Spleen (tissue), 11 donors: ENCODE results near the gene NELFCD. TPM values are rescaled to one million over a fixed set of nuclear protein-coding genes. Genes with fewer than 3 reads are reported as not detected.

Source experiments
- DNase-seq: peaks from one replicate; pipeline ENCODE4 v3.0.0-alpha.2; 2020
- H3K27ac ChIP-seq, 8 donors: fragments of 200-600 bp; sonication (generic) in 7 of 8; 1 replicate in 4 of 8; 2 replicates in 4 of 8; pipeline versions ENCODE4 v1.5.0 to v1.8.0; 2016 to 2021; ENCODE audit warnings: inconsistent platforms in 4 of 8, mild to moderate bottlenecking in 4 of 8, moderate library complexity in 1 of 8
- H3K27me3 ChIP-seq, 7 donors: fragments of 200-600 bp; sonication (generic) in 6 of 7; replicated peaks in 1 of 7; 1 replicate in 4 of 7; 2 replicates in 3 of 7; pipeline versions ENCODE4 v1.5.0 to v1.8.0; 2016 to 2021; ENCODE audit warnings: inconsistent platforms in 3 of 7, mild to moderate bottlenecking in 1 of 7
- H3K36me3 ChIP-seq, 6 donors: fragments of 200-600 bp; sonication (generic) in 5 of 6; 1 replicate in 4 of 6; 2 replicates in 2 of 6; pipeline versions ENCODE4 v1.5.0 to v1.8.0; 2016 to 2021; ENCODE audit warnings: inconsistent platforms in 2 of 6
- H3K4me1 ChIP-seq, 6 donors: fragments of 200-600 bp; sonication (generic) in 5 of 6; 1 replicate in 3 of 6; 2 replicates in 3 of 6; pipeline versions ENCODE4 v1.5.0 to v1.8.0; 2016 to 2021; ENCODE audit warnings: inconsistent platforms in 3 of 6
- H3K4me3 ChIP-seq, 8 donors: fragments of 200-600 bp; sonication (generic) in 7 of 8; 1 replicate in 4 of 8; 2 replicates in 4 of 8; pipeline versions ENCODE4 v1.5.0 to v1.8.0; 2016 to 2021; ENCODE audit warnings: inconsistent platforms in 4 of 8, mild to moderate bottlenecking in 4 of 8, moderate library complexity in 2 of 8
- H3K9me3 ChIP-seq, 8 donors: fragments of 200-600 bp; sonication (generic) in 7 of 8; 1 replicate in 4 of 8; 2 replicates in 4 of 8; pipeline versions ENCODE4 v1.5.0 to v1.8.0; 2016 to 2021; ENCODE audit warnings: inconsistent platforms in 4 of 8
- POLR2A ChIP-seq, 3 donors: fragments of 450-650 bp; IDR thresholded peaks; one replicate each; pipeline ENCODE4 v1.5.1; 2017; ENCODE audit warnings: antibody characterized with exemption in 3 of 3, mild to moderate bottlenecking in 1 of 3
- POLR2AphosphoS5 ChIP-seq, 3 donors: sonication (generic); formaldehyde crosslinking; IDR thresholded peaks; one replicate each; pipeline ENCODE4 v1.5.1; 2017; ENCODE audit warnings: antibody characterized with exemption in 3 of 3
- WGBS, 5 donors: extraction: QIAGEN DNeasy Blood & Tissue Kit in 3 of 5; methylation state at CpG; one replicate each; pipeline versions ENCODE4 v1.1.5 to v1.1.7; 2013 to 2018; 5-methylcytosine and 5-hydroxymethylcytosine counted together
- intact Hi-C: fragments of 100-400 bp; cut with DNase I; formaldehyde crosslinking; loops from one replicate; pipeline ENCODE4 v1.15.0; 2023; ENCODE audit warnings: low total_unique reads
- polyA plus RNA-seq, 3 donors: library from polyadenylated mRNA; stranded (reverse); fragments of 200-250 nt; gene quantifications; one replicate each; pipeline ENCODE4 v1.2.1, GENCODE V29; 2013
- total RNA-seq, 7 donors: library from RNA; depleted of rRNA in 3 of 7; stranded (reverse); fragments of >200 nt in 3 of 7; fragmentation: NEBNext Ultra II Directional in 4 of 7; extraction: Animal tissue kit (Norgen Biotek cat#: 25700) in 4 of 7; gene quantifications; one replicate each; pipeline versions ENCODE4 v1.1.0 to v1.2.1, GENCODE V29; 2016 to 2021
- TF ChIP-seq, protein P1 (sequence below), 11 experiments: fragments of 200-600 bp in 7 of 11; fragments of 450-650 bp in 4 of 11; sonication (generic) in 4 of 11; IDR thresholded peaks in 8 of 11; conservative IDR thresholded peaks in 3 of 11; 1 replicate in 7 of 11; 2 replicates in 4 of 11; pipeline versions ENCODE4 v1.4.0 to v1.8.0; 2016 to 2021; ENCODE audit warnings: antibody characterized with exemption in 11 of 11, inconsistent platforms in 4 of 11, mild to moderate bottlenecking in 1 of 11
- donor health status: healthy with polysubstance abuse.
- donor health status: DM: no; HTN: no; CAD: no; lungs with moderate emphysema.
- donor health status: DM: no; HTN: no; CAD: no.
- donor health status: Bipolar disorder and iron deficiency.
- donor health status: healthy.
- donor health status: DM: no; HTN: no; CAD: no.
- donor health status: DM: yes; HTN: yes; CAD: no.

Gene NELFCD
- total and polyA plus RNA-seq, 10 donors = 38.4 to 78.3 (median 58.6) TPM

GRCh38 chr20:59028812-59029211, 47.8 kb downstream of the NELFCD start:
- TF ChIP-seq POLR2AphosphoS5 (IDR thresholded peaks at IDR 0.05) = no peak
- Histone ChIP-seq H3K4me3 (peak overlapping the region in 2 of 8 donors; percentile 10 to 87), H3K27ac (no peak overlapping the region), H3K9me3 (no peaks in the 10 kb centered on the region), H3K36me3 (peaks cover 0 to 70% (median 53%) of the 10 kb centered on the region in 6 donors), H3K4me1 (peaks cover 31 to 86% (median 65%) of the 10 kb centered on the region in 6 donors), H3K27me3 (no peaks in the 10 kb centered on the region)
- WGBS, 5 donors = 57 to 74% (median 64%) methylated on average over 2 of the region's 2 CpGs
- intact Hi-C loops = no loop called here
- DNase-seq = no peak

DNA sequence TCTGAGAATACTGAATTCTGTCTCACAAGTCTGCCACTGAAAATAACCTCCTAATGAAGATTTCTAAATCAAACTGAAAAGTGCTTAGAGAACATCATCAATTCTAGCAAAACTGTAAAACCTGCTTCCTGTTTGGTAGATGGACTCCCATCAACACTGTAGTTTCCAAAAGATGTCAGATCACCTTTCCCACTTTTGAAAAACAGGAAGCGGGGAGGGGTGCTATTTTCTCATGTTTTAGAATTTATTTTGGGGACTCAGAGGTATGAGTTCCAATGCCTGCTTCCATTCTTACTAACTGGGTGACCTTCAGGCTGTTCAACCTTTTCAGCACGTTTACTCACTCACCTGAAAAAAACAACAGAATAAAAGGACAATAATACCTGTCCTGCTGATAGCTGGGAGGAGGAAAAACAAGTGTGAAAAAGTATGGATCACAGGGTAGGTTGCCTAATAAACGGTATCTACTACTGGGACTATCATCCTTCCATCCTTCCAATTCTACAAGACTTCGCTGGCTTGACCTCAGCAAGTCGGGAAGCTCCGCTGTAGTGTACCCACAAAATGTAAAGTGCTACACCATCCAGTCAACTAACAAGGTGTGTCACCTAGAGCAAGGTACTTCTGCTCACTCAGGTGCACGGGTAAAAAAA, 50.0 kb downstream of the NELFCD start:
- no peaks in the 10 kb centered on the region for H3K27me3 ChIP-seq
- no peaks in the 10 kb centered on the region for H3K9me3 ChIP-seq
- peak overlapping the region in 7 of 8 donors; percentile 89 to 96 (median 91) for H3K27ac ChIP-seq
- whole genome bisulfite sequencing, 5 donors = 61 to 73% (median 64%) methylated on average over 7 of the region's 7 CpGs
- no peak for TF ChIP-seq POLR2AphosphoS5 (IDR thresholded peaks at IDR 0.05)
- no peak for TF ChIP-seq POLR2A (IDR thresholded peaks at IDR 0.05)
- TF ChIP-seq, protein P1, sequence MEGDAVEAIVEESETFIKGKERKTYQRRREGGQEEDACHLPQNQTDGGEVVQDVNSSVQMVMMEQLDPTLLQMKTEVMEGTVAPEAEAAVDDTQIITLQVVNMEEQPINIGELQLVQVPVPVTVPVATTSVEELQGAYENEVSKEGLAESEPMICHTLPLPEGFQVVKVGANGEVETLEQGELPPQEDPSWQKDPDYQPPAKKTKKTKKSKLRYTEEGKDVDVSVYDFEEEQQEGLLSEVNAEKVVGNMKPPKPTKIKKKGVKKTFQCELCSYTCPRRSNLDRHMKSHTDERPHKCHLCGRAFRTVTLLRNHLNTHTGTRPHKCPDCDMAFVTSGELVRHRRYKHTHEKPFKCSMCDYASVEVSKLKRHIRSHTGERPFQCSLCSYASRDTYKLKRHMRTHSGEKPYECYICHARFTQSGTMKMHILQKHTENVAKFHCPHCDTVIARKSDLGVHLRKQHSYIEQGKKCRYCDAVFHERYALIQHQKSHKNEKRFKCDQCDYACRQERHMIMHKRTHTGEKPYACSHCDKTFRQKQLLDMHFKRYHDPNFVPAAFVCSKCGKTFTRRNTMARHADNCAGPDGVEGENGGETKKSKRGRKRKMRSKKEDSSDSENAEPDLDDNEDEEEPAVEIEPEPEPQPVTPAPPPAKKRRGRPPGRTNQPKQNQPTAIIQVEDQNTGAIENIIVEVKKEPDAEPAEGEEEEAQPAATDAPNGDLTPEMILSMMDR (IDR thresholded peaks at IDR 0.05 in 8 of 11, conservative IDR thresholded peaks at IDR 0.05 in 3 of 11) = no peak
- no peak for DNase-seq
- intact Hi-C loops = loop anchor here (10.0 kb wide), 1 partner anchor 46 kb away; the partner anchor contains the start of gene NELFCD
- peaks cover 7 to 70% (median 48%) of the 10 kb centered on the region in 6 donors for H3K36me3 ChIP-seq
- peak overlapping the region; percentile 62 to 97 (median 86) for H3K4me3 ChIP-seq
- H3K4me1 ChIP-seq = peaks cover 31 to 70% (median 61%) of the 10 kb centered on the region in 6 donors

- H3K4me1 ChIP-seq = peaks cover 31 to 65% (median 59%) of the 10 kb centered on the region in 6 donors
- H3K4me3 ChIP-seq = peak overlapping the region; percentile 62 to 97 (median 86)
- no peaks in the 10 kb centered on the region for H3K27me3 ChIP-seq
- TF ChIP-seq POLR2AphosphoS5 (IDR thresholded peaks at IDR 0.05) (no peak), POLR2A (IDR thresholded peaks at IDR 0.05) (no peak)
- TF ChIP-seq, protein P1 (IDR thresholded peaks at IDR 0.05 in 8 of 11, conservative IDR thresholded peaks at IDR 0.05 in 3 of 11) = no peak
- WGBS, 5 donors = 11 to 18% (median 15%) methylated on average over 11 to 13 of the region's 13 CpGs
- intact Hi-C loops = loop anchor here (10.0 kb wide), 1 partner anchor 47 kb away; the partner anchor contains the start of gene NELFCD
- peaks cover 7 to 70% (median 51%) of the 10 kb centered on the region in 6 donors for H3K36me3 ChIP-seq
- DNase-seq = no peak
- peak overlapping the region; percentile 89 to 96 (median 92) for H3K27ac ChIP-seq
- H3K9me3 ChIP-seq = no peaks in the 10 kb centered on the region
These were observed 50.5 kb downstream of the NELFCD start for GRCh38 chr20:59031564-59032022.

DNA sequence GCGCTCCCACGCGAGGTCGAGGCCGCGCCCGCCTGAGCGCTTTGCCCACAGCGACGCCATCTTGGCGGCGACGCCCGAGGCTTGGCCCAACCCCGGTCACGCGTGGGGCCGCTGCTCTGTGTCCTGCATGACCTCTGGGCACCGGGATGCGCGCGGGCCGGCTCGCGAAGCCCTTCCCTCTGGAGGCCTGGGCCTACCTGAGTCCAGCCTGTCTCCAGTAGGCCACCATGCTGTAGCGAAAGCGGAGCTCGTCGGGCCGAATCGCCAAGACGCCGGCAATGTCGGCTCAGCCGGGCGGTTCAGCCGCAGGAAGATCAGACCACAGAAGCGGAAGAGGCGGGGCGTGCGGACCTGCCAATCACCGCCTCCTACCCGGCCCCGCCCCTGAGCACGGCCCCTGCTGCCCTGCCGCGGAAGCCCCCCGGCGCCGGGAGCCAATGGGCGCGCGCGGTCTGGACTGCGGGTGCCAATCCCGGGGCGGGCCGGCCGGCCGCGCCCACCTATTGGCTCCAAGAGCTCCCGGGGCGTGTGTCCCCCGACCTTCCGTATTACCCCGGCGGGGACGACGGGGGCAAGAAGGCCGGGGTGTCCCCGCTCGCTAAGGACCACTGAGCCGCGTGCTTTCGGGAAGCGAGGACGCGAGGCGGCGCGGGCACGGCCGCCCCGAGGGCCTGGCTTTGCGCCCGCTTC, 51.1 kb downstream of the NELFCD start, which contains the start of gene ATP5F1E:
Gene ATP5F1E (minus strand): TSS at position 313 of the 690 bp plus-strand sequence. CDS start 84 bp downstream, at position 229.
- H3K4me1 ChIP-seq = peaks cover 31 to 65% (median 54%) of the 10 kb centered on the region in 6 donors
- WGBS, 5 donors = 0 to 1% (median 0%) methylated on average over 44 to 86 of the region's 86 CpGs
- TF ChIP-seq POLR2AphosphoS5 (IDR thresholded peaks at IDR 0.05) = peak; percentile 98 to 99 (median 98)
- TF ChIP-seq, protein P1 (IDR thresholded peaks at IDR 0.05 in 8 of 11, conservative IDR thresholded peaks at IDR 0.05 in 3 of 11) = no peak
- peak; percentile 72 to 90 (median 85) for TF ChIP-seq POLR2A (IDR thresholded peaks at IDR 0.05)
- intact Hi-C loops = loop anchor here (10.0 kb wide), 1 partner anchor 47 kb away; the partner anchor contains the start of gene NELFCD
- no peaks in the 10 kb centered on the region for H3K9me3 ChIP-seq
- H3K36me3 ChIP-seq = peaks cover 7 to 70% (median 52%) of the 10 kb centered on the region in 6 donors
- peak within 1 kb of the TSS; percentile 89 to 96 (median 92) for H3K27ac ChIP-seq
- peak; percentile 98 for DNase-seq
- peak within 1 kb of the TSS; percentile 62 to 97 (median 86) for H3K4me3 ChIP-seq
- no peaks in the 10 kb centered on the region for H3K27me3 ChIP-seq
